Germinal center (tissue), 1 donor: ENCODE results near the gene SSBP3.

Experiments
- DNase-seq: peaks from one replicate; pipeline ENCODE4 v3.0.0; 2012; ENCODE audit warnings: mixed read lengths, low spot score

SSBP3 gene

DNA sequence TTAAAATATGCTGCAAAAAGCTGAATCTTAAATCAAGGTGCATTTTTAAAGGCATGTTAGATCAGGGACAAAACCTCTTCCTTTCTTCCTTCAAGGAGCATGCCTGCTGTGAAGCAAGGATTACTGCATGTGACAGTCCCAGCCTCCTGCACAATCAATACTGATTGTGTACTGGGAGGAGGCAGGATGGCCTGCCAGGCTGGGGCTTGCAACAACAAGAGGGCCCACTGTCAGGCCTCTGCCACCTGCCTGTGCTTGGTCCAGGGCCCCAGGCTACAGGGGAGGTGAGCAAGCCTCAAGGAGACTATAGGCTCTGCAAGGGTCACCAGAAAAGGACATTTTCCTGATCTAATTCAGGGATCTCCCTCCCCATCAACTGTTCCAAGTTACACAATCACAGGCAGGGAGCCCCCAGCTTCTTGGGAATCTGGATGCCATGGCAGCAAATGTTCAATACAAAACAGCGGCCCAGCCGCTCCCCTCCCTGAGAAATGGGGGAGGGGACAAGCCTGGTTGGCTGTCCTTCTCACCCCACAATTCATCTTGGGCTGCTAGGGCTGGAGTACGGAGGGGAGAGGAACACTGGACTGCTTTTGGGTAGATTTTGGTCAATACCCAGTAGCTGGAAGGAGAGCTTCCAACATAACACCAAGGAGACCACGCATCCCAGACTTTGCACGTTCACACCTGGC, 76.7 kb downstream of the SSBP3 start:
- DNase-seq: no peak

DNA sequence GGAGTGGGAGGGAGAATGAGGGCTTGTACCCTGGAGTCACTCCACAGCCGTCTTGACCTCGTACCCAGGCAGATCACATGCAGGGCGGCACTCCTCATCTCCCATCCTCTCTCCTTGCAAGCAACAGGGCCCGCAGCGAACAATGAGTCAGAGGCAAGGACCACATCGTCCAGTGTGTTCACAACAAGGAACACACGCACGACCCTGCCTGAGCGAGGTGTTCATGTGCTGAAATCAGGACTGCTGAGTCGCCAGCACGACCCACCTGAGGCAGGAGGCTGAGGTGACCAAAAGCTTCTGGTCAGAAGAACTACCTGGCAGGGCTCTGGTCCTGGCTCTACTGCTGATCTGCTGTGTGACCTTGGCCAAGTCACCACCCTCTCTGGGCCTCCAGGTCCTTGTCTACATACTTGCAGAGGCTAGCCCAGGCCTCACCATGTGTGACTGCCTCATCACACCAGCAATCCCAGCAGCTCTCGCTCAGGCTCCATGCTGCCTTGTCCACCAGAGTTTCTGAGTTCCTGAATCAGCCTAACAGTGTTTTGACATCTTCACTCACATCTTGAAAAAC, 78.0 kb downstream of the SSBP3 start:
- no peak for DNase-seq

DNA sequence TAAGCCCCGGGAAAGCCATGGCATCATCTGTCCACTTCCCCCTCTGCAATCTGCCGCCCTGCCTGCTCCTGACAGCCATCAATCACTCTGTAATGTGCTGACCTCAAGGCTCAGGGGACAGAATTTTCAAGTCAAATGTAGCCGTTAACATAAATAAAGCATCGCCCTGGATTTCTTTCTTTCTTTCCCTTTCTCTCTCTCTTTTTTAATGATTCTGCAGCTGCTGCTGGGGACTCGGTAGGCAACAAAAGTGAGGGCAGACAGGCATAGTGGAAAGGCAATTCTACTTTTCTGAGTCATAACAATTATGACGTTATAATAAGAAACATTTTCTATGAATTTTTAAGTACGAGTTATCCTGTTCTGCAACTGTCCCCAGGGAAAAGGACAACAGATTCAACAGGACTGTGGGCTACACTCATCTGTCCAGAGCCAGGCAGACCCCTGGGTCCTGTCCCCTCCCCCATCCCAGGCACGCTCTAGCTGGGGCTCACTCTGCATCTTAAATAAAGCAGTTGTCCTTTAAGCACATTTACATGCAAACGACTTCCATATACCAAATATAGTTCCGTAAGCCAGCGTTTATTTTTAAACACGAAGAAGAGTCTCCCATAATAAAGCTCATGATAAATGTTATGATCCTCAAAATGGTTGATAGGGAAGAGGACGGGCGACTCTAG, 78.7 kb downstream of the SSBP3 start:
- peak; percentile 46 for DNase-seq

DNA sequence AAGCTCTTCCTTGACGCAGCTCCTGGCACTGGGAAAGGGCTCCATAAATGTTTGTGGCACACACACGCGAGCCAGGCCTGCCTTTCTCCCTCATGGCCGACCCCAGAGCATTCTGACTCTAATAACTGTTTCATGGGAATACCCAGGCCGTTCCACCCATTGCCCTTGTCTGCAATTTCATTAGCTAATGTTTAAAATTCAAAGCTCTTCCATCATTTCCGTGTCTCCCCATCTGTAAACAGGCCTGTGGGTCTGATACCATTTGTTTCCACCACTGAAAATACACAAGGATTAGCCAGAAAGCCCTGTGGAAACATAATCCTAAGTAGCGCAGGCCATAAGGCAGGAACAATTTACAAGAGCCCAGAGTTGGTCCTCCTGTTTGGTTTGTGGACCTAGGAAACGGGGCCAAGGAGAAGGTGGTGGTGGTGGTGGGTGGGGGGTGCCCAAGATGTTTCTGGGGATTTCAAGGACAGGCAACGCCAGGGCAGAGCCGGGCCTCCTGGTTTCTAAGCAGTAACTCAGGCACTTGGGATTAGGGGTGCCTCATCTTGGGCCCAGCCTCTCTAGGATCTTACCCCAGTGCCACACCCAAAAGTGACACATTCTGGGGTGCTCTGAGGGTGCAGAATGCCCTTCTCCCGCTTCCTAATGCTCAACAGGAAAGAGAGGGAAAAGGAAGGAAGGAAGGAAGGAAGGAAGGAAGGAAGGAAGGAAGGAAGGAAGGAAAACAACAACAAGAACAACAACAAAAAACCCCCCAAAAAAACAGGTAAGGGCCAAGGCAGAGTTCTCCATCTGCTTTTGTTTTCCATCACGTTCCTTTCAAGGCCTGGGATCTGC, 79.4 kb downstream of the SSBP3 start:
- no peak for DNase-seq

DNA sequence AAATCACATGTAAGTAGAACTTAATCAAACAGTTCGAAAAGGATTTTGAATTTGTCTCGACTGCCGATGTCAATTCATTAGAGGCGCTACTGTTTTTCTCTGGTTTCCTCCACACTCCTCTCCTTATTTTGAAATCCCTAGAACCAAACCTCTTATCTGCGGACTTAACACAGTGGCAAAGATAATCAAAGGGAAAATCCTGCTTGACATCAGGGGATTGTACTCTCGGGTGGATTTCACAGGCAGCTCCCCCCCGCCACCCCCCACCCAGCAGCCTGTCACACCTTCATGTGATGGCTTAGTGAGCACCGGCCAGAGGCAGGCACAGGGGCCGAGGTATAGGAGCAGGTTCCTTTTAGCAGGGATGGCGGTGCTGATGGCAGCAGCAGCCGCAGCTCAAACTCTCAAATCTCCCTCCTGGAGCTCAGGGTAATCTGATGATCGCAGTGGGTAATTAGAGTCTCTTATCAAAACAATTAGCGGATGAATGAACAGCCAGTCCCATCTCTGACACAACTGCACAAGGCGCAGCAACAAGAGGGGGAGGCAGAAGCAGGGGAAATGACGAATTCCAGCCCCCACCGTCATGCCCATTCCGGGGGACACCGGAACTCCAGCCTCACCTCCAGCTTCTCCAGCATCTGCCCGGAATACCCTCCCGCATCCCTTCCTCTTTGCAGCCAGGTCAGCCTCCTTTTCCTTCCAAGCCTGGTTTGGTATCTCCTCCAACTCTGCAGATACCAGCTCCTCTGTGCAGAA, 80.3 kb downstream of the SSBP3 start:
- no peak for DNase-seq

DNA sequence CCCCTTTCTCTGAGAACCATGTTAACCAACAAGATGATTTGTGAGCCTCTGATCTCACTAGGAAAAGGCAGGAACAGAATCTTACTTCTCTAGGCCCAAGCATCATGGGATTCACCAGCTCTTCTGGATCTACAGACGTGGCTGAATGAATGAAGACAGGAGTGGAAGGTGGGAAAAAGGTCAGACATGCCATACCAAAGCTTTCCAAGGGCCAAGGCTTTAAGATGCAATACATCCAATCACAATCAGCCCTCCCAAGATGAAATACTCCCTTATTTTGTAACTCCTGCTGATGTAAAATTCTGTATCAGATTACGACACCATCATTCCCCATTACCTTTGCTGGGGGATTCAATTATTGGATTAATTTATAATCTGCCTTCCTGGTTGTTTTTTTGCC, 80.9 kb downstream of the SSBP3 start:
- no peak for DNase-seq

DNA sequence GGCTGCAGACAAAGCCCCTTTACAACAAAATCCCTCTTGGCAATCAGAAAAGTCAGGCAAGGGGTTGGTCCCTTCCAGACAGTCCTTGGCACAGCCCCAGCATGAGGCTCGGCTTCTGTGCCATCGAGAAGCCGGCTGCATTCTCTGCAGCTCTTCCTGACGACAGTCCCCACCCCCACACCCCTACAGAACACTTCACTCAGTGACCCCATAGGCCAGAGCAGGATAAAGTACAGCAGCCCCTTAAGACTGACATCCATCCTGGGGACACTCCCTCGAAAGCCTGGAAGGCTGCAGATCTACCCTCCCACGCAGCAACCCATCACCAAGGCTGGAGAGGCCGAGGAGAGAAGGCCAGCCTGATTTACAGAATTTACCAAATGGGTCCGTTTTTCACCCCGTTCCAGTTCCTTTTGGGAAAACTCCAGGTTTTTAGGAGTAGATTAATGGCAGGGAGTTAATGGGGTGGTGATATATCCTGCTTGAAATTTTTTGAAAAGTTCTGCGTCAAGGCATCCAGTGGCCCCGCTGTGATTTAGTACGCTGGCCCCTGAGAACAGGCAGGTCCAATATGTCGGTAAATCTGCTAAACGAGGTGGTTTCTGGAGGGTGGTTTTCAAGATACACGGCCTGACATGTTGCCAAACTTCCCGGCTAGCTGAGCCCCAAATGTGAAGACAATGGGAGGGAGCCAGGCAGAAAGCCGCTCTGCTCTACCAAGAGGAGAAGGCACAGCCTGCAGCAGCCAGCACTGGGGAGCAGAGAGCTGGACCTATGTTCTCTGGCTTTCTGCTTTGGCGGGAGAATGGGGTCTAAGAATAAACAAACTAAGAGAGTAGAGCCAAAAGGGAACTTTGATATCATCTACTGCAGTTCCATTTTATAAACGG, 81.7 kb downstream of the SSBP3 start:
- DNase-seq: no peak

DNA sequence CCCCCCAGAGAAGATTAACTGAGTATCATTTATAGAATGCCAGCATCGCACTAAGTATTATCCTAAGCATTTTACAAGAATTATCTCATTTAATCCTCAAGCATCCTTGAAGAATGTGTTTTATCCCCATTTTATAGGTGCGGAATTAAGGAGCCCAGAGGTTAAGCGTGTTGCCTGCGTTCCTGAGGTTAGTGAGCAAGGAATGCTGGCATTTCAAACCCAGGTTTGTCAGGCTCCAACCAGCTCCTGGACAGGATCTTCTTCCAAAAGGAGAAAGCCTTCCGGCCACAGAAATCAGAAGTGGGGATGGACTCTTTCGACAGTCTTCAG, 82.3 kb downstream of the SSBP3 start:
- no peak for DNase-seq

DNA sequence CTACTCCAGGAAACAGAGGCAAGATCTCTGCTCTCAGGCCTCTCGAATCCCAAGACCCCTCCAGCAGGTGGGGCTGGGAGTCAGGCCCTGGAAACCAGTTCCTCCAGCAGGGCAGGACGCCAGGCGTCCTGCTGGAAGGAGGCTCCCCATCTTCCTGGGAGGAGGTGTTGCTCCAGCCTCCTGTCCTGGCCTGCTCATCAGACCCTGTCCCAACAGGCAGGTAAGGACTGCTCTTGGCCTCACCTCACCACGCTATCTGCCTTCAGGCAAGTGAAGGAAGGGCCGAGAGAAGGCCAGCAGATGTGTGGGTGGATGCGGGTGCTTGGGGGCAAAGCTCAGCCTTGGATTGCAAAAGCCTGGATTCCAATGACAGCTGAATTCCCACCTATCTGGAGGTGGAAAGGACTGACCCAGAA, 82.9 kb downstream of the SSBP3 start:
- DNase-seq: no peak

DNA sequence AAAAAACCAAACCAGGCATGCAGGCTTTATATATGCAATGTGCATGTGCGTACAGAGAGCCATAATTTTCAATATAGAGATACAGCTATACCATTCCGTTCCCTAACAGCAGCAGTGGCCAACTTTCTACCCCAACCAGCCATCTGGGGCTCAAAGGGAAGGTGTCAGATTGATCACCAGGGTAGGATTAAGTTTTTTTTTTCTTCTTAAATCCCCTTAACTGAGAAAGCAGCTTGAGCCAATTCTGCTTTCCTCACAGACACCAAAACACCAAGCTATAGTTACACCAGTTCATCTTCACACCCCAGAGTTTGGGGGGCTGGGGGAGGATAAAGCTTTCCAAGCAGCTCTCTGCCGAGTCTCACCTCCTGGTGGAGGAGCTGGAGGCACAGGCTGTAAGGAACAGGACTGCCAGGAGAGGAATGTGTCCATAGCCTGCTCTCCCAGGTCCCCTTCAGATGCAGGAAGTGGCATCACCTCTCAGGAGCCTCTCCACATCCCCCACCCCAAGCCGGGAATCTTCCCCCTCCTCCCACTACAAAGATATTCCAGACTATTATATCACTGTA, 87.9 kb downstream of the SSBP3 start:
- DNase-seq: no peak

DNA sequence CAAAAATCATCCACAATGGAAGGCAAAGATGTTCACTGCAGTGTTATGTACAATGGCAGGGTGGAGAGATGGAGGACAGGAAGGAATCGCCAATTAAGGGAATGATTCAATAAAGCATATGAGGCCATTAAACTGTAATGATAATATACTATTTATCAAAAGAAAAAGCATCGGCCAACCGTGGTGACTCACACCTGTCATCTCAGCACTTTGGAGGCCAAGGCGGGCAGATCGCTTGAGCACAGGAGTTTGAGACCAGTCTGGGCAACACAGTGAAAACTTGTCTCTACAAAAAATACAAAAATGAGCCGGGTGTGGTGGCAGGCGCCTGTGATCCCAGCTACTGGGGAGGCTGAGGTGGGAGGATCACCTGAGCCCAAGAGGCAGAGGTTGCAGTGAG, 89.1 kb downstream of the SSBP3 start:
- DNase-seq: no peak

DNA sequence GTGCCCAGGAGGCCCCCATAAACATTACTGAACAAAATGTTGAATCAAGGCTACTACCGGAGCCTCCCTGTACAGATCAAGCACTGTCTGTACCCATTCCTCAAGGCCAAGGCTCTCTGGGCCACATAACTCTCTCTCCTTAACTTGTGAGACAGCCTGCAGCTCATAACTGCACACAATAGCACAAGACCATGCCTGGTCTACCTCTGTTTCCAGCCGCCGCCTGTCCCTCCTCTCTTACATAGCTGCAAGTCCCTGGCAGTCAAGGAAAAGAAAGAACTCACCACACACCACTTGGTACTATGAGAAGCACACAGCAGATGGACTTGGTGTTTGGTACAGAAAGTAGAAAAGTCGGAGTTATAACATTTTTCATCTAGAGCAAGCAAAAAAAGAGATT, 91.1 kb downstream of the SSBP3 start:
- DNase-seq: no peak

DNA sequence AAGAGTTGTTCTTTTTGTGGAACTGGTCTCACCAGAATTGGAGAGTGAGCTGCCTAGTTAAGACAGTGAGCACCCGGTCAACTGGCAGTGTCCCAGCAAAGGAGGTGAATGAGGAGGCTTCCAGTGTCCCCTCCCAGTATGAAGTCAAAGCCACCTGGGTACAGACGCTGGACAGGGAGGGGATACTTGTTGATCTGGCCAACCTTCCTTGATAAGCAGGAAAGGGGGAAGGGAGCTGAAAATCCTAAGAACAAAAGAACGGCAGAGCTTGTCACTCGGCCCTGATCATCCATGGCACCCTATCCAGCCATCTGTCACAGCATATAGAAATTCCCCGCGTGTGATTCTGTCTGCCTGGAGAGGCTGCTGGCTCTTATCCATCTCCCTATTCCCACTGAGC, 91.5 kb downstream of the SSBP3 start:
- DNase-seq: no peak

DNA sequence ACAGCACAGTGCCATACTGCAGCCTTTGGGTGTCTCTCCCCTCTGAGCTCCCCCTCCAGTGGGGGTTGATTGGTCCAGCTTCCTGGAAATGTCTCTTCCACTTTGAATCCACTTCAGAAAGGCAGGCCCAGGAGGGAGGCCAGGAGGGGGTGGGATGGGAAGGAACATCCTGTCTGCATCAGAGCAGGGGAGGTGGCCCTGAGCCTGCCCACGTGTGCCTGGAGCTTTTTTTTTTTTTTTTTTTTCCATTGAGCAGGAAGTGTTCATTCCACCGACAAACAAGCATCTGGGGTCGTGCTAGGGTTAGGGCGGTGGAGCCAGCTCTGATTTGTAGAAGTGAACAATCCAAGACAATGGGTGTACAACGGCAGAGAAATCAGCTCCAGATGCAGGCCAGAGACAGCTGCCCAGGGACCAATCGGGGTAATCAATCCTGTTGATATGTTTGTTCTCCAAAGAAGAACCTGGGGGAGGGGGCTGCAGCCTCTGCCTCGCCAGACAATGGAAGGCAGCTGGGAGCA, 93.3 kb downstream of the SSBP3 start:
- no peak for DNase-seq

DNA sequence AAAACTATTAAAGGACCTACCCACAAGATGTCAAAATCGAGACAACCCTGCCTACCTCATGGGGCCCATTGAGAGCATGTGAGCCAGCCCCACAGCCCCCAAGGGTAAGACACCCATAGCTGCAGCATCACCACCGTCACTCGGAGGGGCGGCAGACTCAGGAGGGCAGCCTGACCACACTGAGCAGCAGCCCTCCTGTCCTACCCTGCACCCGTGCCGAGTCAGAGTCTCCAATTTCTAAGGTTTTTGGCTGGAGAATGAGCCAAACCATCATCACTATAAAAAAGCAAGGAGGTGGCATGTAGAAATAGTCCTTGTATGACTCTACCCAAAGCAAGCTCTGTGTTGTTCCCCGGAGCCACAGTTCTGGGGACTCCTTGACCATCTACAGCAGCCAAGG, 94.7 kb downstream of the SSBP3 start:
- DNase-seq: no peak

DNA sequence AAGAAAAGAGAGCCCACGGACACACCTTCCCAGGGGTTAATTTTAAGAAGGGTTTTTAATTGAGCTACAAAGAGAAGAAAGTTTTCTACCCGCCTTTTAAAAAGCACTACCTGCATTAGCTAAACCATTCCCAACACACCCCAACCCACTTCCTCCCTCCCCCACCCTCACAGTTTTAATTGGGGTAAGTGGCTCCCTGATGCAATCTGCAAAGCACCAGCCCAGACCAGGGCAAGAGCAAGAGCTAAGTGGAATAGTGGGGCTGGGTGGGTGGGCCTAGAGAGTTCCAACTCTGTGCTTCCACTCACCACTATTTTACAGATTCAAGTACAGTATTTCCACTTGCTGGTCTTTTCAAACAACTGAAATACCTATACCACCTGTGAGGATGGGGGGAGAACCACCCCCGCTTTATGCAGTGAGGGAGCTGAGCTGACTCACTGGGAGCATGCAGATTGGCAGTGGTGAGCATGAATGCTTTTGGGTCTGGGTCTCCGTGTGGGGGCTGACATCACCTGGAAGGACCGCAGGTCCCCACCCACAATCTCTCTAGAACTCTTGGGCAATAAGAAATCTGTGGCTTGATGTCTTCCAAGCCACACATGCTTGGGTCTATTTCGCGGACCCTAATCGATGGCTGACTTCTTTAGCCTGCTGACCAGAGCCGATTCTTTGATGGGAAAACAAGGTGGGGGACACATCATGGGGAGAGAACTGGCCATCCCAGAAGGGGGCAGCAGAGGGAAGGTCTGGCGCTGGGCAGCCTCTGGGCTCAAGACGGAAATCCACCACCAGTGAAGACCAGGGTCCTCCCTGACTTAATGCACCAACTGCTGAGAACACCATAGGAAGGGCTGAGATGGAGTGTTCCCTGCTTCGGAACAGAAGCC, 95.5 kb downstream of the SSBP3 start:
- DNase-seq: no peak

DNA sequence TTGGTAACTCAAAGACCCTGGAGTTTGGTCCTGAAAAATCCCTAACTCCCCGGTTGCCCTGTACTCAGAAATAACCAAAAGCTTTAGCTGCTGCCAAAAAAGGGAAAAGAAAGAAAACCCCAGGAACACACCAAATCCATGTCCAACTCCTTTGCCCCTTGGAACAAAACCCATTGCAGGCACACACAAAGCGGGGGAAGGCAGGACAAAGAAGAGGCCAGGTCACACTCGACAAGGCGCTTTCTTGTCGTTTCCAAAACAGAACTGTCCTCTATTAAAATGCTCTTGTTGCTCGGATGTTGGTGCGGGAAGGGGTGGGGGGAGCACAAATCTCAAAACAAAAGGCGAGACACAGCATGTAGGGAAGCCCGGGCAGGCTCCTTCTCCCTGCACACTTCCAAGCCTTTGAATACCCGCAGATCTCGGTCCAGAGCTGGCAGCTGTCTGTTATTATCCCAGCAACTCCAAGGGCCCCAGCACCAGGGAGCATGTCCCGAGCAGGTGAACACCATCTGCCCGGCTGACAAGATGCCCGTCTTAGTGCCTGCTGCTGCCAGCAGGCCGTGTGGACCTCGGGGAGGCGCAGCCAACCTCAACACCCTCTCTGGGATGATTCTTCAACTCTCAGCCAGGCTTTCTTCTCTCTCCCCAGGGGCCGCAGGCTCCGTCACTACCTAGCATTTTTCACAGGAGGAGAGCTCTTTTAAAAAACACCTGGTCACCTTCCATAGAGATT, 96.4 kb downstream of the SSBP3 start:
- no peak for DNase-seq

DNA sequence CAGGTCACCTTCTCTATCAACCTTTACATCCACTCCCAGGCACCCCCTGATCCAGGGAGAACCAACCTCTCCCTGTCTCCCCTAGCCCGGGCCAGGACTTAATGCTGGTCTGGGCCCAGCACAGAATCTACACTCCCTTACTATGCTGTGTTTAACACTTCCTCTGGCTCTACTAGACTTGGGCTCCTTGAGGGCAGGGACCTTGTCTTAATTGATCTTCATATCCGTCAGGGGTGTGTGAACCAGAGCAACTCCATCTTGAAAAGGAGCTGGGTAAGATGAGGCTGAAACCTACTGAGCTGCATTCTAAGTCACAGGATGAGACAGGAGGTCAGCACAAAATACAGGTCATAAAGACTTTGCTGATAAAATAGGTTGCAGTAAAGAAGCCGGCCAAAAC, 98.9 kb downstream of the SSBP3 start:
- no peak for DNase-seq
